Caki2 (cell line): ENCODE measurements around the gene PIK3CD. TPM values are rescaled to one million over a fixed set of nuclear protein-coding genes. Genes with fewer than 3 reads are reported as not detected.
"Not testable (repeated sequence)": the region's sequence is repeated elsewhere in the genome, so short reads cannot be mapped to it uniquely, and the experiment has no call there.

ENCODE experiments used
- DNase-seq: peaks from one replicate; pipeline ENCODE4 v3.0.0-alpha.2; 2015; ENCODE audit warnings: low read depth
- in situ Hi-C: cut with HindIII; loops from 2 replicates; pipeline ENCODE4 v1.10.0; 2016; ENCODE audit warnings: low sequenced_read_pairs, low pct_unique_long_range_greater_than_20kb, mixed read lengths
- total RNA-seq: library from RNA; depleted of rRNA; stranded (reverse); fragments of >200 nt; shearing (Covaris generic); gene quantifications from 2 replicates; pipeline ENCODE4 v1.2.3, GENCODE V29; 2014; ENCODE audit warnings: low replicate concordance

Gene PIK3CD
- total RNA-seq, 1 experiment from 2014 or later, result 7.0 TPM

DNA sequence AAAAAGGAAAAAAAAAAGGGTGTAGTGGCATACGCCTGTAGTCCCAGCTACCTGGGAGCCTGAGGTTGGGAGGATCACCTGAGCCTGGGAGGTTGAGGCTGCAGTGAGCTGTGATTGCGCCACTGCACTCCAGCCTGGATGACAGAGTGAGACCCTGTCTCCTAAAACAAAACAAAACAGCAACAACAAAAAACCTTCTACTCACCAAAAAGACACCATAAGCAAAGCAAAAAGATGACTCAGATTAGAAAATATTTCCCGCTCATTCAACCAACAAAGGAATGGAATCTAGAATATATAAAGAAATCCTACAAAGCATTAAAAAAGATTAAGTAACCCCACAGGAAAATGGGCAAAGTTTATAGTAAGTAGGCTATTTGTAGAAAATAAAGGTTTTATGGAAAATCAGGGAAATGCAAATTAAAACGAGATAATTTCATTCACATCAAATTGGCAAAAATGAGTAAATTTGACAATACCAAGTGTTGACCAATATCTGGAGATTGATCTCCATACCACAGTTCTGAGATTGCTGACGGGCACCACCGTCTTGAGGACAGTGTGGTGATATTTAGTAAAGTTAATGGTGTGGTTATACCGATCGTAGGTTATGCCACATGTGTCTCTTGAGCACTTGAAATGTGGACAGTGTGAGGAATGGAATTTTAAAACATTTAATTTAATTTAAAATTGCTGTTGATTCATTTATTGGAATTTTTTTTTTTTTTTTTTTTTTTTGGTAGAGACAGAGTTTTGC, 54.0 kb downstream of the PIK3CD start:
- no peak for DNase-seq

DNA sequence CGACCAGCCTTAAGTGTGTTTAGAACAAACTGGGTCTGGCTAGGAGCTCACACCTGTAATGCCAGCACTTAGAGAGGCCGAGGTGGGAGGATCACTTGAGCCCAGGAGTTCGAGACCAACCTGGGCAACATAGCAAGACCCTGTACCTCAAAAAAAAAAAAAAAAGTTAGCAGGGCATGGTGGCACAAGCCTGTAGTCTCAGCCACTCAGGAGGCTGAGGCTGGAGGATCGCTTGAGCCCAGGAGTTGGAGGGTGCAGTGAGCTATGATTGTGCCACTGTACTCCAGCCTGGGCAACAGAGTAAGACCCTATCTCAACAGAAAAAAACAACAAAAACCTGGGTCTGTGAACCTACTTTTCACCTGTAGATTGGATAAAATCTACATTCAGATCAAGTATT, 54.6 kb downstream of the PIK3CD start:
- in situ Hi-C loops, result no loop called here
- DNase-seq, result no peak

More for the DNA sequence above, 54.0 kb downstream of the PIK3CD start:
- in situ Hi-C loops, result no loop called here

DNA sequence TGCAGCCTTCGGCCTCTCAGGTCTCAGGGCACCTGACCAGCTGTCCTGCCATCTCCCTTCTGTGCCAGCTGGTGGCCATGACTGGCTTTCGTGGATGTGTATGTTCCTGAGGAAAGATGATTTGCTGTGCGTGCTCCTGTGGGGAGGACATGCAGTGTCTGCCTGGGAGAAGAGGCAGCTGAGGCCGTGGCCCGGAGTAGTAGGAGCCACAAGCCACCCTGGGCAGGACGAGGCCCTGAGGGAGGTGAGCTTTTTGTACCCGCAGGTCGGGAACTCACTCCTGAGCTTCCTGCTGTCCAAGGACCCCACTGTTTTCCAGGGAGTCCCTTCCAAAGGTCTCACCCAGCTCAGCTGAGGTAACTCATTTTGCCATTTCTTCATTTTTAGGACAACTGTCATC, 58.5 kb downstream of the PIK3CD start:
- no peak for DNase-seq

DNA sequence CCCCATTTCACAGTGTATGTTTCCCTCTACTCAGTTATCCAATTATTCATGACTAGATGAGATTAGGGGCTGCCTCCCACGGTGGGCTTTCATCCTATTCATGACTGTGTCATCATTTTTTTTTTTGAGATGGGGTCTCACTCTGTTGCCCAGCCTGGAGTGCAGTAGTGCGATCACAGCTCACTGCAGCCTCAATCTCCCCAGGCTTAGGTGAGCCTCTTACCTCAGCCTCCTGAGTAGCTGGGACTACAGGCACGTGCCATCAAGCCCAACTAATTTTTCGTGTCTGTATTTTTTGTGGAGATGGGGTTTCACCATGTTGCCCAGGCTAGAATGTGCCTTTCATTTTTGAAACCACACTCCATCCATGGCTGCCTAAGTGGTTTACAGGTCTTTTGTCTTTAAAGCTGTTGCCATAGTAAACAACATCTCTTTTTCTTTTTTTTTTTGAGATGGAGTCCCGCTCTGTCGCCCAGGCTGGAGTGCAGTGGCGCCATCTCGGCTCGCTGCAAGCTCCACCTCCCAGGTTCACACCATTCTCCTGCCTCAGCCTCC, 60.0 kb downstream of the PIK3CD start:
- DNase-seq, result no peak
- in situ Hi-C loops, result no loop called here

More for the DNA sequence above, 58.5 kb downstream of the PIK3CD start:
- in situ Hi-C loops, result no loop called here

DNA sequence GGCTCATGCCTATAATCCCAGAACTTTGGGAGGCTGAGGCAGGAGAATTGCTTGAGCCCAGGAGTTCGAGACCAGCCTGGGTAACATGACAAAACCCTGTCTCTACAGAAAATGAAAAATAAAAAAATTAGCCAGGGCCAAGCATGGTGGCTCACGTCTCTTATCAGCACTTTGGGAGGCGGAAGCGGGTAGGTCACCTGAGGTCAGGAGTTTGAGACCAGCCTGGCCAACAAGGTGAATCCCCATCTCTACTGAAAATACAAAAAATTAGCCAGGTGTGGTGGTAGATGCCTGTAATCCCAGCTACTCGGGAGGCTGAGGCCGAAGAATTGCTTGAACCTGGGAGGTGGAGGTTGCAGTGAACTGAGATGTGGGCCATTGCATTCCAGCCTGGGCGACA, 61.2 kb downstream of the PIK3CD start:
- in situ Hi-C loops, result not testable (repeated sequence)

DNA sequence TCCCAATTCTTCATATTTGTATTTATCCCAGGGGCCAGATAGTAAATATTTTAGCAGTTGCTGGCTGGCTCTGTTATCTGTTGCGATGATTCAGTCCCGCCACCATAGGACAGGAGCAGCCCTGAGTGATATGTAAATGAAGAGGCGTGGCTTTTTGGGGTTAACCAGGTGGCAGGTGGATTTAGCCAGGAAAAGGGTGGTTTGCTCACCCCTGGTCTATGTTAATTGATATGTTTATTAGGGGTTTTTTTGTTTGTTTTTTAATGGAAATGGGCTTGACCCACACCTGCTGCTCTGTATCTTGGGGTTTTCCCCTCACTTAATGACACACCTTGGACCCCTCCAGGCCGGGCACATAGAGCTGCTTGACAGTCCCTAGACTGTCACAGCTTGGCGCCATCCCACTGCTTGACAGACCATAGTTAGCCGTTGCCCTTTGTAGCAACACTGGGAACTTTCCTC, 62.8 kb downstream of the PIK3CD start:
- in situ Hi-C loops, result no loop called here
- no peak for DNase-seq

More for the DNA sequence above, 61.2 kb downstream of the PIK3CD start:
- not testable (repeated sequence) for DNase-seq

DNA sequence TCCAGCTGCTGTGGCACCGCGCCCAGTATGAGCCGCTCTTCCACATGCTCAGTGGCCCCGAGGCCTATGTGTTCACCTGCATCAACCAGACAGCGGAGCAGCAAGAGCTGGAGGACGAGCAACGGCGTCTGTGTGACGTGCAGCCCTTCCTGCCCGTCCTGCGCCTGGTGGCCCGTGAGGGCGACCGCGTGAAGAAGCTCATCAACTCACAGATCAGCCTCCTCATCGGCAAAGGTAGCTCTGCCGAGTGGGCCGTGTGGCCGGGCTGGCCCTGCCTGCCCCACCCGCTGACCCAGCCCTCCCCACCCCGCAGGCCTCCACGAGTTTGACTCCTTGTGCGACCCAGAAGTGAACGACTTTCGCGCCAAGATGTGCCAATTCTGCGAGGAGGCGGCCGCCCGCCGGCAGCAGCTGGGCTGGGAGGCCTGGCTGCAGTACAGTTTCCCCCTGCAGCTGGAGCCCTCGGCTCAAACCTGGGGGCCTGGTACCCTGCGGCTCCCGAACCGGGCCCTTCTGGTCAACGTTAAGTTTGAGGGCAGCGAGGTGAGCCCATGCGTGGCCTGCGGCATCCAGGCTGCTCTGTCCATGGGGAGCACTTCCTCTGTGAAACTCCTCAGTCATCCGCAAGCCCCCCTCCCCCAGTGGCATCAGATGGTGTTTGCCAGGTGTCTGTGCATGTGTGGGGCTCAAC, 64.2 kb downstream of the PIK3CD start:
- DNase-seq, result no peak
- in situ Hi-C loops, result no loop called here

DNA sequence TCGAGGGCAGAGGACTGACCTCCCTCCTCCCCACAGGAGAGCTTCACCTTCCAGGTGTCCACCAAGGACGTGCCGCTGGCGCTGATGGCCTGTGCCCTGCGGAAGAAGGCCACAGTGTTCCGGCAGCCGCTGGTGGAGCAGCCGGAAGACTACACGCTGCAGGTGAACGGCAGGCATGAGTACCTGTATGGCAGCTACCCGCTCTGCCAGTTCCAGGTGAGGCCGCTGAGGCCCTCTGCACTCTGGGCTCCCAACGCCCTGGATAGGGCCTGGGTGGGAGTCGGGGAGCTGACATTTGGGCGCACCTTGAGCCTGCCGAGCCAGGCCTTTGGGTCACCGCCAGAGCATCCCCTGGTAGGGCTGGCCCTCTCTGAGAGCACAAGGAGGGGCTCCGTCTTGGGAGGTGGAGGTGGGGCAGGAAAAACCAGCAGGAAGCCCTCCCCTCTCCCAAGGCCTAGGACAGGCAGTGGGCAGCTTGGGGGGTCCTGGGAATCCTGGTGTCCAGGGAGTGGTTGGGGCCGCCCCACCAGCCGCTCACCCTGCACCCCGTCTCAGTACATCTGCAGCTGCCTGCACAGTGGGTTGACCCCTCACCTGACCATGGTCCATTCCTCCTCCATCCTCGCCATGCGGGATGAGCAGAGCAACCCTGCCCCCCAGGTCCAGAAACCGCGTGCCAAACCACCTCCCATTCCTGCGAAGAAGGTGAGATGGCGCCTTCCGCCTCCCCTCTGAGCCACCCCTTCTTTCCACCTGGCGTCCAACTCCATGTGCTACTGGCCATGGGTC, 65.1 kb downstream of the PIK3CD start:
- no peak for DNase-seq
- in situ Hi-C loops, result no loop called here

DNA sequence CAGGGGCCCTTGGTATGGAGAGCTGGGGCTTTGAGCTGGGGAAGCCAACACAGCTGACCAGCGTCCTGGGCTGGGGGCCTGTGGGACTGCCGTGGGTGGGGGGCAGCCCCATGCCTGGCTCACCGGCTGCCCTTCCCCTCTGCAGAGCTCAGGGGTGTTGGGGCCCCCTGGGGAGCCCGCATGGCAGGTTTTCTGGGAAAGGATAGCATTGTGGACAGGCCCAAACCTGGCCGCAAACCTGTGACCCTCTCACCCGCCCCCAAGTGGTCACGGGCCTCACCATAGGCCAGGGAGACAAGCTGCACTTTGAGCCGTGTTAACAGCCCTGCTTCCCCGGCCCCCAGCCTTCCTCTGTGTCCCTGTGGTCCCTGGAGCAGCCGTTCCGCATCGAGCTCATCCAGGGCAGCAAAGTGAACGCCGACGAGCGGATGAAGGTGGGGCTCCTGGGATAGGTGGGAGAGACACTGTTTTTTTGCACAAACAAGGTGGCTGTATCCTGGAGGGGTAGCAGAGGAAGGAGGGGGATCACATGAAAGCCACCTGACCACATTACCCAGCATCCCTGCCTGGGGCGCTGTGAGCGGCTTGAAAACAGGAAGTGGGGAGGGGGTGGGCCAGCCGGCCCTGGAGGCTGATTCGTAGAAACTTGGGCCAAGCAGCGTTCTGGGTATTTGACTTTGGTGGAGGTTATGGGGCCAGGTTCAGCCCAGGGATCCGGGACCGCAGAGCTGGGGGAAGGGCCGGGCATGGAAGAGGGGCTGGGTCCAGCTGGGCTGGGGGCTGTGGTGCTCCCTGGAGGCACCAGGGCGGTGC, 65.9 kb downstream of the PIK3CD start:
- no peak for DNase-seq
- in situ Hi-C loops, result no loop called here

DNA sequence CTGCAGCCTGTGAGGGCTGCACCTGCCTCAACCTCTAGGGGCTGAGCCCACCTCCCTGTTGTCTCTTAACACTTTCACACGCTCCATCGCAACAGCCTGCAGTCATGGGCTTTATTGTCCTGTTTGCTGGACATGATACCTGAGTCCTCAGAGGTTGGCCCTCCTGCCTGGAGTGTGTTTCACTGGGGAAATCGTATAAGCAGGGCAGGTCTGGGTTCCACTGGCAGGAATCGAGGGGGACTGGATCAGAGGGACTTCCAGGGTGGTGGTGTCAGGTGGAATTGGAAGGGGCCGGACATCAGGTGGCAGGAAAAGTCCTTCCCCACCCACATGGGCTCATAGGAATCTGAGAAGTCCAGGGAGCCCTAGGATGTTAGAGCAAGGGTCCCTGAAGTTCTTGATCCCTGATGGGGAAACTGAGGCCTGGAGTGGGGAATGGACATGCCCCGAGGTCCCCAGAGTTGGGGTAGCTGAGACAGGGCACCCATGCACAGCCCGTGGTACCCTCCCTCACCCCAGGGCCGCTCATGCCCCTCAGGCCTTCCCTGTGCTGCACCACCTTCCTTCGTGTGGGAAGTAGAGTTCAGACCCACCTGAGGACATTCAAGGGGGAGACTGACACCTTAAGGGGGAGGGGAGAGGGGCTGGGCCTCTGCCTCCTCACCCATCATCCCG, 66.6 kb downstream of the PIK3CD start:
- in situ Hi-C loops, result no loop called here
- DNase-seq, result no peak

DNA sequence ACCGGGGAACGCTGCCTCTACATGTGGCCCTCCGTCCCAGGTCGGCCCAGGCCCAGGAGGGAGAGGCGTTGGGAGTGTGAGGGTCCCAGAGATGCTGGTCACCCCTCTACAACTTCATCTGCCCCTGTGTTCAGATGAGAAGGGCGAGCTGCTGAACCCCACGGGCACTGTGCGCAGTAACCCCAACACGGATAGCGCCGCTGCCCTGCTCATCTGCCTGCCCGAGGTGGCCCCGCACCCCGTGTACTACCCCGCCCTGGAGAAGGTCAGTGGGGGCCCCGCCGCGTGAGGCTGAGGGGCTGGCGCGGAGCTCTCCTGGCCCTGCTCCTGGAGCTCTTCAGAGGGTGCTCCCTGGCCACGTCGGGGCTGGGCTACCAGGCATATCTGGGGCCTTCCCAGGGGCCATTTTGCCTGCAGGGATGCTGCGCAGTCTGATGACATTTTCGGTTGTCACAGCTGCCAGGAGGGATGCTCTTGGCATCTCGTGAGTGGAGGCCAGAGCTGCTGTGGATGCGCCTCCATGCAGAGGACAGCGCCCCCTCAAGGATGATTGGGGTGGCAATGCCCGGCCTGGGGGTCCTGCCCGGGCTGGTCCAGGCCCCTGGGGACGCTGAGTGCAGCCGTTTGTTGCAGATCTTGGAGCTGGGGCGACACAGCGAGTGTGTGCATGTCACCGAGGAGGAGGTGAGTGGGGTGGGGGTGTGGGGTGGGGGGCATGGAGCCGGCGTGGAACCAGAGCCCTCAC, 68.6 kb downstream of the PIK3CD start:
- in situ Hi-C loops, result no loop called here
- no peak for DNase-seq

DNA sequence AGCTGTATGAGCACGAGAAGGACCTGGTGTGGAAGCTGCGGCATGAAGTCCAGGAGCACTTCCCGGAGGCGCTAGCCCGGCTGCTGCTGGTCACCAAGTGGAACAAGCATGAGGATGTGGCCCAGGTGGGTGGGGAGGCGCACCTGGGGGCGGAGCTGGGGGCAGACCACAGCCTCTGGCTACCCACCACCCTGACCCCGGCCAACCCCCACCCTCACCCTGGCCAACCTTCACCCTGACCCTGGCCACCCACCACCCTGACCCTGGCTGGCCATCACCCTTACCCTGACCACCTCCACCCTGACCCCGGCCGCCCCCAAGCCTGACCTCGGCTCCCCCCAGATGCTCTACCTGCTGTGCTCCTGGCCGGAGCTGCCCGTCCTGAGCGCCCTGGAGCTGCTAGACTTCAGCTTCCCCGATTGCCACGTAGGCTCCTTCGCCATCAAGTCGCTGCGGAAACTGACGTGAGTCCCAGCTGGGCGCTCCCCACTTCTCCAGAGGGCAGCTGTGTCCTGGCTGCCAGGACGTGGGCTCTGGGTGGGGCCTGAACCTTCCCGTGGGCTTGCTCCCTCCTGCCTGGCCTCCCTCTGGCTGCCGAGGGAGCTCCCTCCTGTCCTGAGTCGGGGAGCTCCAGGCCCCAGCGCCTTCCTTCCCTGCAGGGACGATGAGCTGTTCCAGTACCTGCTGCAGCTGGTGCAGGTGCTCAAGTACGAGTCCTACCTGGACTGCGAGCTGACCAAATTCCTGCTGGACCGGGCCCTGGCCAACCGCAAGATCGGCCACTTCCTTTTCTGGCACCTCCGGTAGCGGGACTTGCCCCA, 69.5 kb downstream of the PIK3CD start:
- DNase-seq, result no peak
- in situ Hi-C loops, result no loop called here

DNA sequence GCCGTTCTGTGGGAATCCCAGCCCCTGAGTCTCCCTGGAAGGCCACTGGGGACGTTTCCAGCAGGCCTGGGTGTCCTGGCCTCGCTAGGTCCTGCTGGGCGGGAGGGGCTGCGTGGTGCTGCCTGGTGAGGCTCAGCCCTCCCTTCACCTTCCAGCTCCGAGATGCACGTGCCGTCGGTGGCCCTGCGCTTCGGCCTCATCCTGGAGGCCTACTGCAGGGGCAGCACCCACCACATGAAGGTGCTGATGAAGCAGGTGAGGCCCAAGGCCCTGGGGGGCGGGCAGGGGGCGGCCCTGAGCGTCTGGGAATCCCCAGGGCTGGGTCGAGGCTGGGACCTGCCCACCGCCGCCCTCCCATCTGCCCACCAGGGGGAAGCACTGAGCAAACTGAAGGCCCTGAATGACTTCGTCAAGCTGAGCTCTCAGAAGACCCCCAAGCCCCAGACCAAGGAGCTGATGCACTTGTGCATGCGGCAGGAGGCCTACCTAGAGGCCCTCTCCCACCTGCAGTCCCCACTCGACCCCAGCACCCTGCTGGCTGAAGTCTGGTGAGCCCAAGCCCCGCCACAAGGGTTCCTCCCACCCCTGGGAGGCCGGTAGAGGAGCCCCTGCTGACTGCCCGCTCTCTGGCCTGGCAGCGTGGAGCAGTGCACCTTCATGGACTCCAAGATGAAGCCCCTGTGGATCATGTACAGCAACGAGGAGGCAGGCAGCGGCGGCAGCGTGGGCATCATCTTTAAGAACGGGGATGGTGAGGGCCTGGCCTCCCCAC, 70.3 kb downstream of the PIK3CD start:
- DNase-seq, result no peak
- in situ Hi-C loops, result no loop called here

DNA sequence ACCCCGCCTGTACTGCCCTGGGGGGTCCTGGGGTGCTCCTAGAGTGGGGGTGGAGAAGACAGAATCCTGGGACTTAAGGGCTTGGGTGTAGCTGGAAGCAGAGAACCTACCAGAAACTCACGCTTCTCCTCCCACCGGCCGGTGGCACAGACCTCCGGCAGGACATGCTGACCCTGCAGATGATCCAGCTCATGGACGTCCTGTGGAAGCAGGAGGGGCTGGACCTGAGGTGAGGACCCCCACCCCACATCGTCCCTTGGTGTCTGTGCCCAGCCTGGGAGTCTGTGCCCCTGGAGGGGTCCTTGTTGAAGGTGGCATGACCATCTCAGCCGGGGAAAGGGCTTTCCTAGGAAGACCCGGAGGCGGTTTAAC, 70.8 kb downstream of the PIK3CD start:
- in situ Hi-C loops, result no loop called here
- DNase-seq, result no peak

DNA sequence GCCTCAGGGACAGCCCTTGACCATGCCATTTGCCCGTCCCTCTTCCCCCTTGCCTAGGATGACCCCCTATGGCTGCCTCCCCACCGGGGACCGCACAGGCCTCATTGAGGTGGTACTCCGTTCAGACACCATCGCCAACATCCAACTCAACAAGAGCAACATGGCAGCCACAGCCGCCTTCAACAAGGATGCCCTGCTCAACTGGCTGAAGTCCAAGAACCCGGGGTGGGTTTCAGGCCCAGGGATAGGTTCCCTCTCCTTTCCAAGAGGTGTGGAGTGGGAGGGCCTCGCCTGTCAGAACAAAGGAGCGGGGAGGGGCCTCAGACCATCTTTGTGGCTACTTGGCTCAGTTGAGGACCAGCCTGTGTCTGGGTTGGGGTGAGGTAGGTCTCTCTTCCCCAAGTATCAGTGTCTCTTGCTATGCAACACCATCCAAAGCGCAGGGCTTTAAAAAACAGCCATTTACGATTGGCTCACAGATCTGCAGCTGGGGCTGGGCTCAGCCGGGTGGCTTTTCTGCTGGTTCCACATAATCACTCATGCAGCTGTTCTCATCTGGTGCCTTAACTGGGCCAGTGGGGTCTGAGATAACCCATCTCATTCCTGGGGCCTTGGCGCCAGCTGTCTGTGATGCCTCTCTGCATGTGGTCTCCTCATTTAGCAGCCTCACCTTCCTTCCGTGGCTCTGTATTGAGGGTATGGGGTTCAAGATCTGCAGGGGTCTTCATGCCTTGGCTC, 71.7 kb downstream of the PIK3CD start:
- in situ Hi-C loops, result no loop called here
- no peak for DNase-seq
